ENCODE measurements around the gene SDSL. TPM values are rescaled to one million over a fixed set of nuclear protein-coding genes. Genes with fewer than 3 reads are reported as not detected.

Gene SDSL
- total and polyA plus RNA-seq, 10 of the 15 experiments (the other 5 are each of a cell fraction or from before 2014, with no cell fraction given), result 0.18 to 4.4 (median 1.0) TPM

GRCh38 chr12:113478351-113479011, 56.3 kb downstream of the SDSL start (continued):
- TF ChIP-seq HSF1 (IDR thresholded peaks at IDR 0.05; ENCODE audit: low read depth, low read length), result no peak
- TF ChIP-seq SKIL (IDR thresholded peaks at IDR 0.05; ENCODE audit: low read depth, poor library complexity, severe bottlenecking), result no peak

- no peaks in the 10 kb centered on the region for H4K20me1 ChIP-seq (ENCODE audit: control insufficient read depth, insufficient read depth)
- ChIA-PET RAD21 (ENCODE audit: unreplicated experiment) (no interaction called here), CTCF (no interaction called here), POLR2A (no interaction called here), SMC1A (ENCODE audit: uncharacterized antibody, unreplicated experiment) (no interaction called here)
- H3K4me2 ChIP-seq (ENCODE audit: control insufficient read depth, insufficient read depth), result no peak overlapping the region
- no peaks in the 10 kb centered on the region for H3K36me3 ChIP-seq (ENCODE audit: control insufficient read depth in 2 of 2, insufficient read depth in 2 of 2, low read length in 1 of 2)
- no peaks in the 10 kb centered on the region for H3K4me1 ChIP-seq (ENCODE audit: control insufficient read depth, insufficient read depth, low read length)
- FAIRE-seq (no peak), ATAC-seq (no peak), DNase-seq (ENCODE audit: low read depth, low spot score) (no peak)
- no peaks in the 10 kb centered on the region; the same call in 2 of the 3 replicates for H3K9me3 ChIP-seq (replicated peaks; ENCODE audit: control insufficient read depth, insufficient read depth, low read length)
- in situ Hi-C loops (cut with MboI) (no loop called here), intact Hi-C loops (cut with micrococcal nuclease; ENCODE audit: unreplicated experiment) (no loop called here)
- no peak overlapping the region for H3K9ac ChIP-seq (ENCODE audit: control insufficient read depth, insufficient read depth, low read length)
- no peaks in the 10 kb centered on the region for H3K79me2 ChIP-seq (ENCODE audit: control insufficient read depth, insufficient read depth, low read length)
- H3K27me3 ChIP-seq (replicated peaks in 1 of 2; ENCODE audit: control insufficient read depth in 2 of 2, insufficient read depth in 2 of 2, low read length in 1 of 2), result peaks cover 17 to 24% of the 10 kb centered on the region in 2 experiments
- BruUV-seq (replicated peaks), result no TSS peak
- H3K27ac ChIP-seq (ENCODE audit: control insufficient read depth, insufficient read depth), result no peak overlapping the region
- H2AFZ ChIP-seq (ENCODE audit: control insufficient read depth, low read depth, low read length), result no peak overlapping the region
- H3K4me3 ChIP-seq, result no peak overlapping the region
- WGBS (ENCODE audit: insufficient coverage, insufficient replicate concordance, low lambda C conversion rate, missing lambda C conversion rate), result 16% methylated on average over 11 of the region's 11 CpGs
- TF ChIP-seq ATF7 (IDR thresholded peaks at IDR 0.05; ENCODE audit: low read depth) (no peak), MTA2 (IDR thresholded peaks at IDR 0.05; ENCODE audit: low read depth) (no peak), HDGF (IDR thresholded peaks at IDR 0.05) (no peak), REST (IDR thresholded peaks at IDR 0.05; ENCODE audit: low read depth, low read length) (no peak), ZBTB40 (IDR thresholded peaks at IDR 0.05; ENCODE audit: borderline replicate concordance) (no peak), SPI1 (IDR thresholded peaks at IDR 0.05; ENCODE audit: borderline replicate concordance, insufficient read depth, low read depth, low read length) (no peak), ZZZ3 (IDR thresholded peaks at IDR 0.05; ENCODE audit: control insufficient read depth, insufficient read length, low read depth) (no peak), ZNF622 (IDR thresholded peaks at IDR 0.05) (no peak), SP1 (IDR thresholded peaks at IDR 0.05; ENCODE audit: low read depth, low read length) (no peak)
These were observed 57.0 kb downstream of the SDSL start for GRCh38 chr12:113479216-113479589.
